HFFc6 (cell line): ENCODE data around the gene MRPL11. TPM values are rescaled to one million over a fixed set of nuclear protein-coding genes. Genes with fewer than 3 reads are reported as not detected.
"Not testable (repeated sequence)": the region's sequence is repeated elsewhere in the genome, so short reads cannot be mapped to it uniquely, and the experiment has no call there.

Source experiments
- DNase-seq: peaks from one replicate; pipeline ENCODE4 v3.0.0-alpha.2; 2018
- H3K27ac Mint-ChIP-seq: 2 replicates; pipeline ENCODE4 v1.8.0; 2020; ENCODE audit warnings: mild to moderate bottlenecking, mixed read lengths
- H3K27me3 Mint-ChIP-seq: 2 replicates; pipeline ENCODE4 v1.8.0; 2021; ENCODE audit warnings: mild to moderate bottlenecking, moderate library complexity, mixed read lengths; ENCODE audit not compliant: insufficient read depth
- H3K36me3 Mint-ChIP-seq: 2 replicates; pipeline ENCODE4 v1.8.0; 2021; ENCODE audit warnings: low read depth, mixed read lengths
- H3K4me1 Mint-ChIP-seq: 2 replicates; pipeline ENCODE4 v1.8.0; 2020; ENCODE audit warnings: low read depth, mixed read lengths
- H3K4me3 Mint-ChIP-seq: 2 replicates; pipeline ENCODE4 v1.8.0; 2020; ENCODE audit warnings: mild to moderate bottlenecking, moderate library complexity, mixed read lengths
- H3K9me3 Mint-ChIP-seq: 2 replicates; pipeline ENCODE4 v1.8.0; 2020; ENCODE audit warnings: mild to moderate bottlenecking, mixed read lengths
- CTCF ChIP-seq: fragments of 200-600 bp; sonication (generic); IDR thresholded peaks from 2 replicates; pipeline ENCODE4 v1.5.0; 2021; ENCODE audit warnings: antibody characterized with exemption, mild to moderate bottlenecking
- total RNA-seq, 6 experiments: library from RNA; stranded (reverse); fragmentation: NEBNext Ultra II Directional; extraction: Animal tissue kit (Norgen Biotek cat#: 25700); gene quantifications; 2 replicates in 1 of 6; 3 replicates in 5 of 6; pipeline ENCODE4 v1.2.3, GENCODE V29; 2021

The MRPL11 gene
- total RNA-seq, 6 experiments from 2014 or later, result 55.6 to 74.1 (median 67.6) TPM

- Mint-ChIP-seq H3K27me3 (peaks cover 7% of the 10 kb centered on the region), H3K9me3 (peaks cover 24% of the 10 kb centered on the region), H3K36me3 (peaks cover 8% of the 10 kb centered on the region; the same call in 1 of the 2 replicates), H3K4me3 (peak overlapping the region; percentile 88), H3K4me1 (peaks cover 12% of the 10 kb centered on the region; the same call in 1 of the 2 replicates), H3K27ac (peak overlapping the region; percentile 26; the same call in 1 of the 2 replicates)
- no peak for DNase-seq
- TF ChIP-seq CTCF, result no peak
Measured at GRCh38 chr11:66465373-66466224, 27.0 kb upstream of the MRPL11 start.

- DNase-seq, result no peak
- Mint-ChIP-seq H3K4me3 (no peak overlapping the region), H3K27ac (no peak overlapping the region), H3K4me1 (peaks cover 12% of the 10 kb centered on the region; the same call in 1 of the 2 replicates), H3K36me3 (peaks cover 8% of the 10 kb centered on the region; the same call in 1 of the 2 replicates), H3K9me3 (peaks cover 24% of the 10 kb centered on the region), H3K27me3 (peaks cover 7% of the 10 kb centered on the region)
- no peak for TF ChIP-seq CTCF
Measured at GRCh38 chr11:66464916-66465315, 26.3 kb upstream of the MRPL11 start.

- Mint-ChIP-seq H3K4me1 (peaks cover 16% of the 10 kb centered on the region; the same call in 1 of the 2 replicates), H3K27me3 (peaks cover 11% of the 10 kb centered on the region), H3K9me3 (peaks cover 24% of the 10 kb centered on the region)
- DNase-seq, H3K36me3 Mint-ChIP-seq, H3K27ac Mint-ChIP-seq, H3K4me3 Mint-ChIP-seq: not testable (repeated sequence)
Measured at GRCh38 chr11:66464116-66464515, 25.5 kb upstream of the MRPL11 start.

GRCh38 chr11:66462911-66463310 lies 24.3 kb upstream of the MRPL11 start:
- H3K27me3 Mint-ChIP-seq, result peaks cover 11% of the 10 kb centered on the region
- no peak for TF ChIP-seq CTCF
- peaks cover 8% of the 10 kb centered on the region; the same call in 1 of the 2 replicates for H3K36me3 Mint-ChIP-seq
- H3K9me3 Mint-ChIP-seq, result peaks cover 24% of the 10 kb centered on the region
- no peak for DNase-seq
- peaks cover 19% of the 10 kb centered on the region; the same call in 1 of the 2 replicates for H3K4me1 Mint-ChIP-seq
- no peak overlapping the region for H3K27ac Mint-ChIP-seq
- H3K4me3 Mint-ChIP-seq, result no peak overlapping the region

GRCh38 chr11:66462010-66462409 lies 23.4 kb upstream of the MRPL11 start:
- Mint-ChIP-seq H3K36me3 (peaks cover 8% of the 10 kb centered on the region; the same call in 1 of the 2 replicates), H3K4me1 (peaks cover 14% of the 10 kb centered on the region; the same call in 1 of the 2 replicates), H3K9me3 (peaks cover 24% of the 10 kb centered on the region), H3K27ac (no peak overlapping the region), H3K27me3 (peaks cover 11% of the 10 kb centered on the region), H3K4me3 (no peak overlapping the region)
- DNase-seq, result no peak
- TF ChIP-seq CTCF, result no peak
